ENCODE results near the gene PNPLA5.

The PNPLA5 gene

GRCh38 chr22:43892183-43892894 lies 526 bp upstream of the PNPLA5 start:
- no peak for TF ChIP-seq ARNT (IDR thresholded peaks at IDR 0.05)
- no peak for TF ChIP-seq NFRKB (IDR thresholded peaks at IDR 0.05)
- TF ChIP-seq HDGF (IDR thresholded peaks at IDR 0.05; ENCODE audit: borderline replicate concordance) = no peak
- TF ChIP-seq CTBP1 (IDR thresholded peaks at IDR 0.05; ENCODE audit: borderline replicate concordance) = no peak
- TF ChIP-seq LEF1 (IDR thresholded peaks at IDR 0.05; ENCODE audit: borderline replicate concordance) = no peak
- DNase-seq (ENCODE audit: extremely low spot score) = no peak
- ChIA-PET POLR2A (no interaction called here), CTCF (interaction anchor here (1.0 to 2.0 kb wide), 2 partner anchors 9 kb away, joined by 6 to 9 read pairs; no protein-coding TSS in a partner anchor)

GRCh38 chr22:43890901-43891331 lies 897 bp downstream of the PNPLA5 start:
- DNase-seq (ENCODE audit: extremely low spot score) = no peak
- CTCF ChIA-PET = interaction anchor here (2.0 kb wide), 1 partner anchor 8 kb away, joined by 6 read pairs; no protein-coding TSS in a partner anchor
- POLR2A ChIA-PET = no interaction called here
- TF ChIP-seq PKNOX1 (IDR thresholded peaks at IDR 0.05) (no peak), FOXM1 (IDR thresholded peaks at IDR 0.05; ENCODE audit: borderline replicate concordance) (no peak), FOXK2 (IDR thresholded peaks at IDR 0.05) (no peak), TARDBP (IDR thresholded peaks at IDR 0.05) (no peak), L3MBTL2 (conservative IDR thresholded peaks at IDR 0.05) (no peak), HDGF (IDR thresholded peaks at IDR 0.05; ENCODE audit: borderline replicate concordance) (no peak), ARNT (IDR thresholded peaks at IDR 0.05) (no peak), NFRKB (IDR thresholded peaks at IDR 0.05) (no peak), BHLHE40 (IDR thresholded peaks at IDR 0.05; ENCODE audit: borderline replicate concordance) (no peak), SP1 (IDR thresholded peaks at IDR 0.05) (no peak), ELF4 (IDR thresholded peaks at IDR 0.05) (no peak), SUZ12 (IDR thresholded peaks at IDR 0.05) (no peak), FOXA1 (IDR thresholded peaks at IDR 0.05) (no peak), LEF1 (IDR thresholded peaks at IDR 0.05; ENCODE audit: borderline replicate concordance) (no peak), ZNF384 (IDR thresholded peaks at IDR 0.05) (no peak), CTBP1 (IDR thresholded peaks at IDR 0.05; ENCODE audit: borderline replicate concordance) (no peak)

GRCh38 chr22:43889860-43890253 lies 2.0 kb downstream of the PNPLA5 start:
- no peak for TF ChIP-seq PKNOX1 (IDR thresholded peaks at IDR 0.05)
- TF ChIP-seq HDGF (IDR thresholded peaks at IDR 0.05; ENCODE audit: borderline replicate concordance) = no peak
- TF ChIP-seq SP1 (IDR thresholded peaks at IDR 0.05) = no peak
- no peak for TF ChIP-seq BHLHE40 (IDR thresholded peaks at IDR 0.05; ENCODE audit: borderline replicate concordance)
- no peak for TF ChIP-seq CTBP1 (IDR thresholded peaks at IDR 0.05; ENCODE audit: borderline replicate concordance)
- no peak for TF ChIP-seq LEF1 (IDR thresholded peaks at IDR 0.05; ENCODE audit: borderline replicate concordance)
- no peak for TF ChIP-seq FOXA1 (IDR thresholded peaks at IDR 0.05)
- TF ChIP-seq NFRKB (IDR thresholded peaks at IDR 0.05) = no peak
- no peak for TF ChIP-seq TARDBP (IDR thresholded peaks at IDR 0.05)
- no peak for TF ChIP-seq ARNT (IDR thresholded peaks at IDR 0.05)
- CTCF ChIA-PET = no interaction called here
- POLR2A ChIA-PET = interaction anchor here (0.5 kb wide), 1 partner anchor 18 kb away, joined by 3 read pairs; no protein-coding TSS in a partner anchor
- DNase-seq (ENCODE audit: extremely low spot score) = no peak

- no peak for TF ChIP-seq ZNF384 (IDR thresholded peaks at IDR 0.05)
- TF ChIP-seq SUZ12 (IDR thresholded peaks at IDR 0.05) = no peak
- no peak for TF ChIP-seq ARNT (IDR thresholded peaks at IDR 0.05)
- TF ChIP-seq ELF4 (IDR thresholded peaks at IDR 0.05) = no peak
- no peak for TF ChIP-seq FOXM1 (IDR thresholded peaks at IDR 0.05; ENCODE audit: borderline replicate concordance)
- TF ChIP-seq FOXK2 (IDR thresholded peaks at IDR 0.05) = no peak
- TF ChIP-seq NFRKB (IDR thresholded peaks at IDR 0.05) = no peak
- no peak for TF ChIP-seq L3MBTL2 (conservative IDR thresholded peaks at IDR 0.05)
- TF ChIP-seq HDGF (IDR thresholded peaks at IDR 0.05; ENCODE audit: borderline replicate concordance) = no peak
- TF ChIP-seq SP1 (IDR thresholded peaks at IDR 0.05) = no peak
- no peak for TF ChIP-seq LEF1 (IDR thresholded peaks at IDR 0.05; ENCODE audit: borderline replicate concordance)
- TF ChIP-seq PKNOX1 (IDR thresholded peaks at IDR 0.05) = no peak
- no peak for TF ChIP-seq BHLHE40 (IDR thresholded peaks at IDR 0.05; ENCODE audit: borderline replicate concordance)
- TF ChIP-seq TARDBP (IDR thresholded peaks at IDR 0.05) = no peak
- DNase-seq (ENCODE audit: extremely low spot score) = no peak
- ChIA-PET POLR2A (interaction anchor here (0.5 kb wide), 1 partner anchor 19 kb away, joined by 3 read pairs; no protein-coding TSS in a partner anchor), CTCF (no interaction called here)
Observed at GRCh38 chr22:43889201-43889859, 2.5 kb downstream of the PNPLA5 start.

- CTCF ChIA-PET = no interaction called here
- no peak for TF ChIP-seq ELF4 (IDR thresholded peaks at IDR 0.05)
- no peak for TF ChIP-seq SP1 (IDR thresholded peaks at IDR 0.05)
- no peak for TF ChIP-seq FOXM1 (IDR thresholded peaks at IDR 0.05; ENCODE audit: borderline replicate concordance)
- no peak for TF ChIP-seq NFRKB (IDR thresholded peaks at IDR 0.05)
- no peak for TF ChIP-seq CTBP1 (IDR thresholded peaks at IDR 0.05; ENCODE audit: borderline replicate concordance)
- TF ChIP-seq SUZ12 (IDR thresholded peaks at IDR 0.05) = no peak
- TF ChIP-seq FOXA1 (IDR thresholded peaks at IDR 0.05) = no peak
- no peak for TF ChIP-seq L3MBTL2 (conservative IDR thresholded peaks at IDR 0.05)
- no peak for TF ChIP-seq FOXK2 (IDR thresholded peaks at IDR 0.05)
- no peak for TF ChIP-seq LEF1 (IDR thresholded peaks at IDR 0.05; ENCODE audit: borderline replicate concordance)
- TF ChIP-seq ARNT (IDR thresholded peaks at IDR 0.05) = no peak
- TF ChIP-seq ZNF384 (IDR thresholded peaks at IDR 0.05) = no peak
- no peak for TF ChIP-seq PKNOX1 (IDR thresholded peaks at IDR 0.05)
- TF ChIP-seq BHLHE40 (IDR thresholded peaks at IDR 0.05; ENCODE audit: borderline replicate concordance) = no peak
Observed at GRCh38 chr22:43888740-43889139, 3.1 kb downstream of the PNPLA5 start.

More at GRCh38 chr22:43888740-43889139, 3.1 kb downstream of the PNPLA5 start:
- DNase-seq (ENCODE audit: extremely low spot score) = no peak
- POLR2A ChIA-PET = no interaction called here
